ACC112 (cell line): ENCODE measurements around the gene NTM.

Experiments used
- H2AFZ ChIP-seq: fragments of 200-600 bp; sonication (generic); one replicate; pipeline ENCODE4 v1.6.0; 2017; ENCODE audit warnings: antibody characterized with exemption, low read length; ENCODE audit not compliant: unreplicated experiment
- H3K27ac ChIP-seq: fragments of 200-600 bp; sonication (generic); 2 replicates; pipeline ENCODE4 v1.5.1; 2014; ENCODE audit warnings: low read depth, mild to moderate bottlenecking, antibody characterized with exemption, low read length, moderate library complexity
- H3K27me3 ChIP-seq: fragments of 200-600 bp; sonication (generic); 2 replicates; pipeline ENCODE4 v1.6.1; 2014; ENCODE audit warnings: mild to moderate bottlenecking, antibody characterized with exemption, low read length, moderate library complexity, mixed read lengths; ENCODE audit not compliant: insufficient read depth
- H3K36me3 ChIP-seq: fragments of 200-600 bp; sonication (generic); 2 replicates; pipeline ENCODE4 v1.6.1; 2016; ENCODE audit warnings: mild to moderate bottlenecking, antibody characterized with exemption, low read length, moderate library complexity, mixed read lengths; ENCODE audit not compliant: insufficient read depth
- H3K4me1 ChIP-seq: fragments of 200-600 bp; sonication (generic); one replicate; pipeline ENCODE4 v1.6.1; 2016; ENCODE audit warnings: low read length, mixed read lengths; ENCODE audit not compliant: insufficient read depth, unreplicated experiment, control insufficient read depth
- H3K4me3 ChIP-seq: fragments of 200-600 bp; sonication (generic); 2 replicates; pipeline ENCODE4 v1.5.1; 2014; ENCODE audit warnings: mild to moderate bottlenecking, low read depth, low read length
- H3K79me2 ChIP-seq: fragments of 200-600 bp; sonication (generic); one replicate; pipeline ENCODE4 v1.6.0; 2016; ENCODE audit warnings: low read length; ENCODE audit not compliant: control insufficient read depth, unreplicated experiment, insufficient read depth

NTM gene

DNA sequence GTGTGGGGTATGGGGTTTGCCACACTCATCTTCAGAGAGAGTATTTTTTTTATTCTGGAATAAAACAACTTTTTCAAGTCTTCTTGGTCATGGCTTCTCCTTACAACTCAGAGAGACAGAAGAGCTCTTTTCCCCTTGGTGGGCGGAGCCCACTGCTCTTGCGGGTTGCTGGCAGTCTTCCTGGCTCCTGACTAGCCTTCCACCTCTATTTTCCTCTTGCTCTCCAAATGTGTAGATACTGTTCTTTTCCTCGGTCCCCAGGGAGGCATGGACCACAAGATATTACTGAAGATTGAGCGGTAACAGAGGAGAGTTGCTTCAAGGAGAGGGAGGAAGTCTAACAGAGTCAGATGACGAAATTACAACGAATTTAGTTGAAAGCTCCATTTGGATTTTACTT is 210.6 kb downstream of the NTM start:
- no peaks in the 10 kb centered on the region for H3K36me3 ChIP-seq
- H3K79me2 ChIP-seq, result no peaks in the 10 kb centered on the region
- no peak overlapping the region for H2AFZ ChIP-seq
- H3K4me1 ChIP-seq, result no peaks in the 10 kb centered on the region
- H3K27ac ChIP-seq, result no peak overlapping the region
- H3K4me3 ChIP-seq, result no peak overlapping the region
- no peaks in the 10 kb centered on the region for H3K27me3 ChIP-seq

DNA sequence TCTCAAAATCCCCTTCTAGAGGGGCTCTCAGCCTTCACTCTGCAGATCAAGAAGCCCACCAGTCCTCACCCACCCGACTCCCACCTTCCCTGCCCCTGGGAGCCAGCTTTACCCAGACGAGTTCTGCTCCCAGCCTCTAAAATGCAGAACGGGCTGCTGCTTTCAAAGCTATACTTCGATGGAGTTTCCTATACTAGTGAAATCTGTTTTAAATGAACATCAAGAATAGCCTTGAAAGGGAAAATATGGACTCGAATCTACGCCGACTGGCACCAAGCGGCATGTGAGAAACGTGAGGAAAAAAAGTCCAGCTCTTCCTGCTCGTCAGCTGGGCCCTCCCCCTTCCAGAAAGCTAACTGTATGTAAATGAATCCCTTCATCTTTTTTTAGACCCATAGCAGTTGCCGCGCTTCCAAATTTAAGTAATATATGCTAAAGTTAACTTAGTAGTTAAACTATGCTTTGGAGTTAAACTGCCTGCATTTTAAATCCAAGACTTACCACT is 211.7 kb downstream of the NTM start:
- Histone ChIP-seq H3K4me1 (no peaks in the 10 kb centered on the region), H2AFZ (no peak overlapping the region)

DNA sequence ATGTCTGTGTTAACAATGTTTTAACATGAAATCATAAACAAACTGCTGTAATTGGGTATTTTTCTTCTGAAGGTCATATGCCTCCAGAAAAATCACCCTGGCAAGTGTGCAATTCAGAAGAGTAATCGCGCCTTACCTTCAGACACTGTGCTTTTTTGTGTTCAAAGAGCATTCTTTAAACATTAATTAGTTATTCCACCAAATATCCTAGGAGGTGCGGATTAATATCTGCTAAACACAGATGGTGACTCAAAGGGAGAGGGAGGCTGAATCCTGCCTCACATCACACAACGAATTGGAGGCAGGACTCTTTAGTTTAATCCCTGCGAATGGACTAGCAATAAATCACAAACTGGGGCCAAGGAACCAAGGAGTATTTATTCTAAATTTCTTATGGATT is 213.0 kb downstream of the NTM start:
- Histone ChIP-seq H2AFZ (no peak overlapping the region), H3K4me3 (no peak overlapping the region), H3K36me3 (no peaks in the 10 kb centered on the region), H3K27me3 (no peaks in the 10 kb centered on the region), H3K79me2 (no peaks in the 10 kb centered on the region), H3K27ac (no peak overlapping the region), H3K4me1 (no peaks in the 10 kb centered on the region)

More for the DNA sequence above, 211.7 kb downstream of the NTM start:
- H3K36me3 ChIP-seq, result no peaks in the 10 kb centered on the region
- H3K27ac ChIP-seq, result no peak overlapping the region
- H3K79me2 ChIP-seq, result no peaks in the 10 kb centered on the region
- no peak overlapping the region for H3K4me3 ChIP-seq
- H3K27me3 ChIP-seq, result no peaks in the 10 kb centered on the region

DNA sequence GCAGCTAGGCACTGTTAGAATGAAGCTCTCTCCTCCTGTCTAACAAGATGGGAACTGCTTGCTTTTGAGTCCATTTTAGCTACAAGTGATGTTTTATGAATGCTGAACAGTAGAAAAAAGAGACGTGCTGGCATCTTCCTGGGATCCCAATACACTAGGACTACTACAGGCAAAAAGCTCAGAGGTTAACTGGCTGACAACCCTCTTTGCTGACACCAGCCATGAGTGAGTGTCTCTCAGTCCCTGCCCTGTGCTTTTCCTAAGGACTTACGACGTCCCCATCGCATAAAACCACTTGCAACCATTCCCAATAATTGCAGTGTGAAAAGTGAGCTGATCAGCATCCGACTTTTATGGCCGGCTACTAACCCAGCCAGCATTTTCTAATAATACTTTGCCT is 213.5 kb downstream of the NTM start:
- Histone ChIP-seq H3K27ac (no peak overlapping the region), H3K27me3 (no peaks in the 10 kb centered on the region), H3K36me3 (no peaks in the 10 kb centered on the region), H2AFZ (no peak overlapping the region), H3K4me1 (no peaks in the 10 kb centered on the region), H3K4me3 (no peak overlapping the region), H3K79me2 (no peaks in the 10 kb centered on the region)

DNA sequence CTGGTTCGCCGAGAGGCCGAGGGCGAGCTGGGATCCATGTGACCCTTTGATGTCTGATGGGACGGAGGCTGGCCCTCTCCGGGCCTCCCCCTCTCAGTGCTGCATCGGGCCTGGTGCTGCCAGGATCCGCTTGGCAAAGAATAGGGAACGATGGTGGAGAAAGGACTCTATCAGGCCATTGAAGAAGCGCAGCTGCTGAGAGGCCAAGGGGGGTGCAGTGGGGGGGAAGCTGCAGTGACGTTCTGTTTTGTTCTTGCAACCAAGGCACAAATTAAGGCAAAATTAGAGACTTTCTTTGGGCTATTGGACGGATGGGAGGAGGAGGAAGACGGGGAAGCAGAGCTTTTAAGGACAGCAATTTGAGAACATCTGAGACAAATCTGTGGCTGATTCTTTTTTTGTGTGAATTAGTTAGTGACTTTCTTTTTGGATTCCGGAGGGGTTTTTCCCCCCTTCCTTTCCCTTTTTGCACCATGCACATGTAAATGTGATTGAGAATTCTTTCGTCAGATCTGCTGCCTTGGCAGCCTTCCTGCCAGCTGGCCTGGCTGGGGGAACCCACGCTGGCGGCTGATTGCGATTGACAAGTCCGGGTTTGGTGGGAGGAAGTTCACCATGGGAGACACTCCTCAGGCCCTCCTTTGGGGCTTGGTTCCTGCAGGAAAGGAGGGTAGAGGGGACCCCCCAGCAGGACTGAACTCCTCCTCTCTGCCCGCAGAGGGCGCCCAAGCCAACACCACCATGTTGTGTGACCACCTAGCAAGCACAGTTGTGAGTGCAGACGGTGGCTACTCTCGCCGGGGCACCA is 214.6 kb downstream of the NTM start:
- Histone ChIP-seq H3K4me3 (no peak overlapping the region), H3K4me1 (no peaks in the 10 kb centered on the region), H3K27ac (no peak overlapping the region), H3K27me3 (no peaks in the 10 kb centered on the region), H3K79me2 (no peaks in the 10 kb centered on the region), H2AFZ (no peak overlapping the region), H3K36me3 (no peaks in the 10 kb centered on the region)

DNA sequence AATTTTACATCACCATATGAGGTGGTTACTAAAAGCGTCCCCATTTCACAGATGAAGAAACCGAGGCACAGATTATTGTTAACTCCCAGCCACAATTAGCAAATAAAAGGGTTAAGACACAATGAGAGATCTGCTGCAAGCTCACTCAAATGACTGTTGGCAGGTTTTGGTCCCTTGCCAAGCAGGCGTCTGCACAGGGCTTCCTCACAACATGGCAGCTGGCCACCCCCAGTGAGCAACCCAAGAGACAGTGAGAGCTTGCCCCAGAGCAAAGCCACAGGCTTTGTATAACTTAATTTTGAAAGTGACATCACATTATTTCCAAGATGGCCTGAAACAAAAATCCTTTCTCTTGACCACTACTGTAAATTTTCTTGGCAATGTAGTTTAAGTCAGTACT is 217.6 kb downstream of the NTM start:
- no peaks in the 10 kb centered on the region for H3K36me3 ChIP-seq
- no peak overlapping the region for H2AFZ ChIP-seq
- no peaks in the 10 kb centered on the region for H3K27me3 ChIP-seq
- H3K4me1 ChIP-seq, result no peaks in the 10 kb centered on the region
- no peak overlapping the region for H3K27ac ChIP-seq
- H3K4me3 ChIP-seq, result no peak overlapping the region
- H3K79me2 ChIP-seq, result no peaks in the 10 kb centered on the region

DNA sequence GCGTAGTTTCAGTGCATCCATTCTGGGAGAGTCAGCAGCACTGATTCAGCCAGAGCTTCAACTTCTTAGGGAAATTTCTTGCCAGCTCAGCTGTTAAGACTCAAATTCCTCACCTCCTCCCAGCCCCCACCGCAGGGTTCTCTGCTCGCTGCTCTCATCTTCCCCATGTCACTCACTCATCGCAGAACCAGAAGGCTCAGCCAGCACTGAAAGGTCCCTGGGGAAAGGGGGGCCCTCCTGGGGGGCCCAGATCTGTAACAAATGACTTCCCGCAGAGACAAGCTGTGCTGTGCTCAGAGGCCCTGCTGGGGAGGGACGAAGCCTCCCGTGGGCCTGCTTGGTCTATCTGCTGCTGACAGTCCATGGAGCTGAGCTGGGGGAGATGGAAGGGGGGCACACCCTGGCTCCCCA is 220.6 kb downstream of the NTM start:
- Histone ChIP-seq H3K4me1 (no peaks in the 10 kb centered on the region), H3K27ac (no peak overlapping the region), H2AFZ (no peak overlapping the region), H3K4me3 (no peak overlapping the region), H3K79me2 (no peaks in the 10 kb centered on the region), H3K36me3 (no peaks in the 10 kb centered on the region), H3K27me3 (no peaks in the 10 kb centered on the region)

DNA sequence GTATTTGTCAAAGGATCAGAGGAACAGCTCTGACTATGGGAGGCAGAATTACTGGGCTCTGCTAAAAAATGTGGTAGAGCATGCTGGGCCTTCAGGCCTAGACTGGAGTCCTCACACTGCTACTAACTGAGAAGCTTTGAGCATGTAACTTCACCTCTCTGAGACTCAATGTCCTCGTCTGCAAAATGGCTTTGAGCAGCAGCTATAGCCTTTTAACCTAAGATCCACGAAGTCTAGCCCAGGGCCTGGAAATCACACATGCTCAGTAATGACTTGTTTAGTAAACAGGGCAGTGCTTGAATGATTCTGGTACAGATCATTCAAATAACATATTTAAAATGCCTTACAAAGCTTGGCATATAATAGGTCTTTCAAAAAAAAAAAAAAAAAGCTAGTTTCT is 221.7 kb downstream of the NTM start:
- Histone ChIP-seq H3K4me3 (no peak overlapping the region), H2AFZ (no peak overlapping the region), H3K27me3 (no peaks in the 10 kb centered on the region), H3K36me3 (no peaks in the 10 kb centered on the region), H3K4me1 (no peaks in the 10 kb centered on the region), H3K27ac (no peak overlapping the region), H3K79me2 (no peaks in the 10 kb centered on the region)

DNA sequence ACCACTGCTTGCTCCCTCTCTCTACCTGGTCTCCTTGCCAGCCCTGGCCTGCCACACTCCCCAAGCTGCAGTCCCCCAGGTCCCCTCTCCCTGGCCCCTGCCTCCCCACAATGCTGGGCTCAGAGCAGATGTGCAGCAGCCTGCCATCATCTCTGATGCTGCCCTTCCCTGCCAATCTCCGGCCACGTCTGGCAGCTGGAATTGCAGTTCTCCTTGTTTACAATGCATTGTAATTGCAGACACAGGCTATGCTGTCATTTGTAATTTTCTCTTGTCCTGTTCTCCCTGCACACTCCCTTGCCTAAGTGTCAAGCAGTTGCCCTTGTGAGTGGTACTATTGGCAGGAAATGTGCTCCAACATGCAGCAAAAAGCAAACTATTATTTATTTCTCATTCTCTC is 222.3 kb downstream of the NTM start:
- H3K36me3 ChIP-seq, result no peaks in the 10 kb centered on the region
- no peaks in the 10 kb centered on the region for H3K79me2 ChIP-seq
- H2AFZ ChIP-seq, result no peak overlapping the region
- no peaks in the 10 kb centered on the region for H3K4me1 ChIP-seq
- H3K27ac ChIP-seq, result no peak overlapping the region
- no peaks in the 10 kb centered on the region for H3K27me3 ChIP-seq
- H3K4me3 ChIP-seq, result no peak overlapping the region

DNA sequence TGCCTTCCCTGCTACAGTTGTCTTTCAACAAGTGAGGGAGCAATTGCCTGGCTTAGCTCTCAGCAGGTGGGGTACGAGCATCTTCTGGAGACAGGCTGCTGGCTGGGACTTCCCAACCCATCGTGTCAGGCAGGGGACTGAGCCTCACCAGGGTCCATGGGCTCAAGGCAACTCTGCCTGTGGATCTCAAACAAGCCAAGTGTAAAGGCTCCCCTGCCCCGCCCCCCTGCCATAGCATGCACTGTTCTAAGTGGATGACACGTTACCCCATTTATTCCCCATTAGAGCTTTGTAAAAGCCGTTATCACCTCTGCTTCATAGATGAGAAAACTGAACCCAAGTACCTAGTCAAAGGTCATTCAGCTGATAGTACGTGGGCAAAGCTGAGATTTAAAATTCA is 222.9 kb downstream of the NTM start:
- H3K27ac ChIP-seq, result no peak overlapping the region
- no peaks in the 10 kb centered on the region for H3K27me3 ChIP-seq
- no peaks in the 10 kb centered on the region for H3K36me3 ChIP-seq
- H3K79me2 ChIP-seq, result no peaks in the 10 kb centered on the region
- no peak overlapping the region for H3K4me3 ChIP-seq
- no peak overlapping the region for H2AFZ ChIP-seq
- no peaks in the 10 kb centered on the region for H3K4me1 ChIP-seq

DNA sequence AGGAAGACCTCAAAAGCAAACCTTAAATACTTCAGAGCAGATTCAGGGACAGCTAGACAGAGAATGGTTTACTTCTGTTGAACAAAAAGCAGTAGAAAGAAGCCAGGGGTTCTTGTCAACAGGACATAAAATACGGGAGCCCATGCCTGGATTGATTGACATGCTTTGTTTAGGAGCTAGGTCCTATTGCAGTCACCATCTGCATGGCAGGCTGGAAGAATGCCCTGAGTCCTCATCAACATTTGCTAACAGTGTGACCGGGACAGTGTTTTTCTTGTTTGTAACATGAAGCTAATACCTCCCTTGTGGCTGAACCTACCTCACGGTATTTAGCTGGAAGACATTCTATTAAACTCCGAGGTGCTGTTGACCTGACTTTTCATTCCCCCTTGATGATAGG is 225.4 kb downstream of the NTM start:
- Histone ChIP-seq H3K4me1 (no peaks in the 10 kb centered on the region), H3K27me3 (no peaks in the 10 kb centered on the region), H2AFZ (no peak overlapping the region), H3K4me3 (no peak overlapping the region), H3K36me3 (no peaks in the 10 kb centered on the region), H3K27ac (no peak overlapping the region), H3K79me2 (no peaks in the 10 kb centered on the region)
